Keratinocyte (primary cell): Measurements from ENCODE around the gene PARD3B. TPM values are rescaled to one million over a fixed set of nuclear protein-coding genes. Genes with fewer than 3 reads are reported as not detected.

Experiments
- DNase-seq: peaks from one replicate; pipeline ENCODE4 v3.0.0-alpha.2; 2011; ENCODE audit warnings: low read depth, missing footprints, low spot score
- FAIRE-seq: peaks from 2 replicates; lab custom pipeline; 2011; peaks lifted over from hg19 to GRCh38; lab: Jason Lieb, UNC
- H2AFZ ChIP-seq: 2 replicates; pipeline ENCODE4 v1.6.0; 2012; ENCODE audit warnings: low read length, control low read depth, inconsistent platforms; ENCODE audit not compliant: control insufficient read depth
- H3K27ac ChIP-seq: 2 replicates; pipeline ENCODE4 v1.5.1; 2011; ENCODE audit warnings: low read length; ENCODE audit not compliant: control insufficient read depth, insufficient read depth
- H3K27me3 ChIP-seq: 3 replicates; pipeline ENCODE4 v1.6.0; 2011; ENCODE audit warnings: low read length; ENCODE audit not compliant: control insufficient read depth, insufficient read depth; ENCODE audit errors: extremely low read depth
- H3K36me3 ChIP-seq, 2 experiments: 2 replicates in 1 of 2; 3 replicates in 1 of 2; pipeline ENCODE4 v1.5.1; 2011; ENCODE audit warnings: low read length in 2 of 2, mild to moderate bottlenecking in 1 of 2; ENCODE audit not compliant: control insufficient read depth in 2 of 2, insufficient read depth in 2 of 2; ENCODE audit errors: extremely low read depth in 1 of 2
- H3K4me1 ChIP-seq: 3 replicates; pipeline ENCODE4 v1.5.1; 2011; ENCODE audit warnings: low read length; ENCODE audit not compliant: control insufficient read depth, insufficient read depth; ENCODE audit errors: extremely low read depth
- H3K4me2 ChIP-seq: 3 replicates; pipeline ENCODE4 v1.6.0; 2011; ENCODE audit warnings: low read depth, low read length; ENCODE audit not compliant: control insufficient read depth, insufficient read depth; ENCODE audit errors: extremely low read depth
- H3K4me3 ChIP-seq, 3 experiments: fragments of 200-600 bp in 1 of 3; sonication (generic) in 1 of 3; 2 replicates in 2 of 3; 3 replicates in 1 of 3; pipeline ENCODE4 v1.5.1; 2011 to 2016; ENCODE audit warnings: low read length in 3 of 3, mild to moderate bottlenecking in 3 of 3, control low read depth in 2 of 3, inconsistent platforms in 1 of 3, low read depth in 1 of 3, mixed read lengths in 1 of 3, mixed run types in 1 of 3, moderate library complexity in 1 of 3; ENCODE audit not compliant: control insufficient read depth in 2 of 3, insufficient read depth in 2 of 3; ENCODE audit errors: extremely low read depth in 1 of 3
- H3K79me2 ChIP-seq: 2 replicates; pipeline ENCODE4 v1.6.0; 2012; ENCODE audit warnings: low read length; ENCODE audit not compliant: control insufficient read depth, insufficient read depth
- H3K9ac ChIP-seq: 3 replicates; pipeline ENCODE4 v1.6.0; 2011; ENCODE audit warnings: low read length; ENCODE audit not compliant: control insufficient read depth, insufficient read depth; ENCODE audit errors: extremely low read depth
- H3K9me1 ChIP-seq: 3 replicates; pipeline ENCODE4 v1.6.0; 2011; ENCODE audit warnings: low read length; ENCODE audit not compliant: control insufficient read depth, insufficient read depth; ENCODE audit errors: extremely low read depth
- H3K9me3 ChIP-seq: 2 replicates; pipeline ENCODE4 v1.5.1; 2012; ENCODE audit warnings: low read depth, low read length; ENCODE audit not compliant: control insufficient read depth
- H4K20me1 ChIP-seq: 3 replicates; pipeline ENCODE4 v1.6.0; 2011; ENCODE audit warnings: low read length; ENCODE audit not compliant: control insufficient read depth, insufficient read depth; ENCODE audit errors: extremely low read depth
- EZH2 ChIP-seq: IDR thresholded peaks from one replicate; pipeline ENCODE4 v1.6.1; 2012; ENCODE audit warnings: inconsistent platforms, mild to moderate bottlenecking, low read length, moderate library complexity
- dilution Hi-C: fragments of 300-500 bp; cut with MboI; formaldehyde crosslinking; loops from one replicate; pipeline ENCODE4 v1.7.0; 2020; ENCODE audit warnings: low sequenced_read_pairs; ENCODE audit not compliant: extremely low pct_ligation_motif_present
- polyA plus RNA-seq, 5 experiments: library from polyadenylated mRNA; depleted of rRNA in 3 of 5; stranded (reverse) in 3 of 5; stranded (forward) in 1 of 5; unstranded in 1 of 5; fragments of >200 nt; gene quantifications; 1 replicate in 1 of 5; 2 replicates in 3 of 5; 3 replicates in 1 of 5; pipeline versions ENCODE4 v1.2.1 to v1.2.3, GENCODE V29; 2011 to 2012; ENCODE audit warnings: missing spikeins in 2 of 5, low read depth in 1 of 5, low replicate concordance in 1 of 5
- TF ChIP-seq, protein P1 (sequence below), 3 experiments: IDR thresholded peaks in 1 of 3; conservative IDR thresholded peaks in 1 of 3; optimal IDR thresholded peaks in 1 of 3; 2 replicates in 2 of 3; 3 replicates in 1 of 3; pipeline versions ENCODE3 to v1.5.1; 2011; ENCODE audit warnings: low read length in 3 of 3, mild to moderate bottlenecking in 3 of 3, moderate library complexity in 2 of 3, control low read depth in 1 of 3, inconsistent platforms in 1 of 3; ENCODE audit not compliant: insufficient read depth in 2 of 3; ENCODE audit errors: extremely low read depth in 1 of 3

PARD3B gene
- polyA plus RNA-seq, 1 donor (not counting 4 experiments of a cell fraction or from before 2014, with no cell fraction given) = 1.2 TPM

DNA sequence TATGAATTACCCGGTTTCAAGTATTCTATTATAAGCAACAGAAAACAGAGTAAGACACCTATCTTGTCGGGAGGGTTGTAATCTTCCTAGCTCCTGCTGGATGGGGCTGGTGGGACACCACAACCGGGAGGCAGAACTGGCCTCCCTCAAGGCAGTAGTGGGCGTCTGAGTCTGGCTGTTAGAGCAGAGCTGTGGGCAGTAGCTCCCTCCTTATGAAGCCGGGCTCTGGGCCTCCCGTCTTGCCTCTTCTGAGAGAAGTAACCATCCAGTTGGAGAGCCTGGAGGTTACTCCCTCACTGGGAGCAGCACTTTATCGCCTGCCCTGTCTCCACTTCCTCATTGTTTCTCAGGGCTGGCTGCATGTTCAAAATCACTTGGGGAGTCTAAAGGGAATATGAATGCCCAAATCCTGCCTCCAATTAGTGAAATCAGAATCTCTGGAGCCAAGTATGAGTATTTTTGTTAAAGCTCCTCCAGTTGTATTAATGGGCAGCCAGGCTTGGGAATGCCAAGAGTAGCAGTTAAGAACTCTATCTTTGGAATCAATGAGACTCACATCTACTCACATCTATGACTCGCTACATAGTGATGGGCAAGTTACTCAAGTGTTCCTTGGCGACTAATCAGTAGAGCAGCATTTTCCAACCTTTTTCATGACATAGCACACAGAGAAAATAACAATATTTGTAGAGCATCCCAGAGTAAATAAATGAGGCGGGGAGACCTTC lies 1109.8 kb downstream of the PARD3B start:
- FAIRE-seq (peak; percentile 86), DNase-seq (peak; percentile 23)
- Histone ChIP-seq H3K4me1 (peaks cover 20% of the 10 kb centered on the region), H3K27me3 (no peaks in the 10 kb centered on the region), H3K4me3 (no peak overlapping the region), H3K36me3 (no peaks in the 10 kb centered on the region), H3K9ac (no peak overlapping the region), H4K20me1 (no peaks in the 10 kb centered on the region), H3K27ac (no peak overlapping the region), H3K79me2 (no peaks in the 10 kb centered on the region), H3K4me2 (no peak overlapping the region), H3K9me3 (no peaks in the 10 kb centered on the region), H3K9me1 (no peaks in the 10 kb centered on the region), H2AFZ (no peak overlapping the region)
- dilution Hi-C loops = no loop called here
- no peak for TF ChIP-seq EZH2
- TF ChIP-seq, protein P1, sequence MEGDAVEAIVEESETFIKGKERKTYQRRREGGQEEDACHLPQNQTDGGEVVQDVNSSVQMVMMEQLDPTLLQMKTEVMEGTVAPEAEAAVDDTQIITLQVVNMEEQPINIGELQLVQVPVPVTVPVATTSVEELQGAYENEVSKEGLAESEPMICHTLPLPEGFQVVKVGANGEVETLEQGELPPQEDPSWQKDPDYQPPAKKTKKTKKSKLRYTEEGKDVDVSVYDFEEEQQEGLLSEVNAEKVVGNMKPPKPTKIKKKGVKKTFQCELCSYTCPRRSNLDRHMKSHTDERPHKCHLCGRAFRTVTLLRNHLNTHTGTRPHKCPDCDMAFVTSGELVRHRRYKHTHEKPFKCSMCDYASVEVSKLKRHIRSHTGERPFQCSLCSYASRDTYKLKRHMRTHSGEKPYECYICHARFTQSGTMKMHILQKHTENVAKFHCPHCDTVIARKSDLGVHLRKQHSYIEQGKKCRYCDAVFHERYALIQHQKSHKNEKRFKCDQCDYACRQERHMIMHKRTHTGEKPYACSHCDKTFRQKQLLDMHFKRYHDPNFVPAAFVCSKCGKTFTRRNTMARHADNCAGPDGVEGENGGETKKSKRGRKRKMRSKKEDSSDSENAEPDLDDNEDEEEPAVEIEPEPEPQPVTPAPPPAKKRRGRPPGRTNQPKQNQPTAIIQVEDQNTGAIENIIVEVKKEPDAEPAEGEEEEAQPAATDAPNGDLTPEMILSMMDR (optimal IDR thresholded peaks at IDR 0.05 in 1 of 3, IDR thresholded peaks at IDR 0.05 in 1 of 3, conservative IDR thresholded peaks at IDR 0.05 in 1 of 3; ENCODE audit: extremely low read depth in 1 of 3, insufficient read depth in 2 of 3, low read length in 3 of 3) = no peak

DNA sequence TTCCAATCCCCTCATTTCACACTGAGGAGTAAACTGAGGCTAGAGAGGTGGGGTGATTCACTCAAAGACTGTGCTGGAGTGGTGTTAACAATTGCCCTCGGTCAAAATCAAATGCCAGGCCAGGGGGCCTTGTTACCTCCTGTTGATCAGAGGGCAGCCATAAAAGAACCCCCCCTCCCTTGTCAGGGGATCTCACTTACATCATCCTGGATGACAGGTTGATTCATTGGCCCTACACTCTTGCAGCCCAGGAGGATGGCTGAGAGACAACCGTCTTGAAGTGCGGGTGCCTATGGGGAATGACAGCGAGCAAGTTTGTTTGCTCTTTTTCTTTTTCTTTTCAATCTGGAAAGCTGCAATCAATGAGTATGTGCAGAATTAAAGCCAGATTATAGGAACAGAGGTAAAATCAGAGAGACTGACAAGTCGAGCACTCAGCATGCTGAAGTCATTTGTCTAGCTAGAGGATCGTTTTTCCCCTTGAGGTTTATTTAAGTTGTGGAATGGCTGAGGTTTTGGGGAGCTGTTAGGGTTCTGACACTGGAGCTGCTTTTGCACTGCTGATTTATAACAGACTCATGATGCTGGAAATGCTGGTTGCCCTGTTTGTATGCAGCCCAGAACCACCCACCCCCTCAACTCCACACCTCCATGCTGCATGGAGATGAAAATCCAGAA lies 1110.6 kb downstream of the PARD3B start:
- Histone ChIP-seq H3K9me3 (no peaks in the 10 kb centered on the region), H3K79me2 (no peaks in the 10 kb centered on the region), H3K4me3 (no peak overlapping the region), H3K9me1 (no peaks in the 10 kb centered on the region), H3K9ac (no peak overlapping the region), H3K4me1 (peaks cover 22% of the 10 kb centered on the region), H3K27me3 (no peaks in the 10 kb centered on the region), H4K20me1 (no peaks in the 10 kb centered on the region), H3K4me2 (no peak overlapping the region), H3K36me3 (no peaks in the 10 kb centered on the region), H2AFZ (no peak overlapping the region), H3K27ac (no peak overlapping the region)
- DNase-seq (no peak), FAIRE-seq (no peak)
- dilution Hi-C loops = no loop called here
- TF ChIP-seq, protein P1 (optimal IDR thresholded peaks at IDR 0.05 in 1 of 3, IDR thresholded peaks at IDR 0.05 in 1 of 3, conservative IDR thresholded peaks at IDR 0.05 in 1 of 3; ENCODE audit: extremely low read depth in 1 of 3, insufficient read depth in 2 of 3, low read length in 3 of 3) = no peak
- no peak for TF ChIP-seq EZH2
